Measurements from ENCODE around the gene CCL2.

Gene CCL2

DNA sequence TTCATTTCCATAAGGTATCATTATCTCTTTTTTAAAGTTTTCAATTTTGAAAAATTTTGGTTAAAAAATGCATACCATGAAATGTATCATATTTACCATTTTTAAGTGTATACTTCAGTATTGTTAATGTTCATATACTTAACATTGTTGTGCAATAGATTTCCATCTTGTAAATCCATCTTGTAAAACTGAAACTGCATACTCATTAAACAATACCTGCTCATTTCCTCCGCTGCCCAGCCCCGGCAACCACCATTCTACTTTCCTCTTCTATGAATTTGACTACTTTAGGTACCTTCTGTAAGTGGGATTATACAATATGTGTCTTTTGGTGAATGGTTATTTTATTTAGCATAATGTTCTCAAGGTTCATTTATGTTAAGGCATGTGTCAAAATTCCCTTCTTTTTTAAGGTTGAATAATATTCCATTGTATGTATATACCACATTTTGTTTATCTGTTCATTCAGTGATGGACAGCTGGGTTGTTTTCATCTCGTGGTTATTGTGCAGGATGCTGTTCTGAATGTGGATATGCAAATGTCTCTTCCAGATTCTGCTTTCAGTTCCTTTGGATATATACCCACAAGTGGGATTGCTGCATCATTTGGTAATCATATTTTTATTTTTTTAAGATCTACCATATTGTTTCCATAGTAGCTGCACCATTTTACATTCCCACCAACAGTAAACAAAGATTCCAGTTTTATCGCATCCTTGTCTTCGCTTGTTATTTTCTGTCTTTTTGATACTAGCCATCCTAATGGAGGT, 6.7 kb downstream of the CCL2 start:
- H3K4me3 Mint-ChIP-seq = no peak overlapping the region
- H3K36me3 Mint-ChIP-seq (ENCODE audit: low read depth) = no peaks in the 10 kb centered on the region
- H3K9me3 Mint-ChIP-seq = no peaks in the 10 kb centered on the region
- no peak overlapping the region for H3K27ac Mint-ChIP-seq
- peak; percentile 8 for DNase-seq (ENCODE audit: low spot score)
- peaks cover 26% of the 10 kb centered on the region for H3K27me3 Mint-ChIP-seq (ENCODE audit: low read depth)
- peaks cover 2% of the 10 kb centered on the region for H3K4me1 Mint-ChIP-seq (ENCODE audit: low read depth)

DNA sequence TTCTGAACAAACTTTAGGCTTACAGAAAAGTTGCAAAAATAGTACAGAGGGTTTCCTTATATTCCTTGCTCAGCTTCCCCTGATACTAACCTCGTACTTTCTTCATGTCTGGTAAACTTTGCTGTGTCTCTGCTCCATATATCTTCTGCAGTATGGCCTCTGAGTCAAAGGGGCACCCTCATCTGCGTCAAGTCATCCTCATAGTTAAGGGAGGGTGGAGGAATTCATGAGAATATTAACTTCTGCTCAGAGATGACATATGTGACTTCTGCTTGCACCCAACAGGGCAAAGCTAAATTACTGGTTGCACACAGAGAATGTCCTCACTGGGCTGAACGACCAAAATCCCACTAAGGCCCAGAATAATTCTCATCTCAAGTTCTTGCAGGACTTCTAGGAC, 10.6 kb downstream of the CCL2 start:
- H3K4me3 Mint-ChIP-seq = no peak overlapping the region
- H3K36me3 Mint-ChIP-seq (ENCODE audit: low read depth) = no peaks in the 10 kb centered on the region
- no peak overlapping the region for H3K27ac Mint-ChIP-seq
- H3K4me1 Mint-ChIP-seq (ENCODE audit: low read depth) = no peaks in the 10 kb centered on the region
- DNase-seq (ENCODE audit: low spot score) = no peak
- H3K27me3 Mint-ChIP-seq (ENCODE audit: low read depth) = peaks cover 29% of the 10 kb centered on the region
- H3K9me3 Mint-ChIP-seq = no peaks in the 10 kb centered on the region

DNA sequence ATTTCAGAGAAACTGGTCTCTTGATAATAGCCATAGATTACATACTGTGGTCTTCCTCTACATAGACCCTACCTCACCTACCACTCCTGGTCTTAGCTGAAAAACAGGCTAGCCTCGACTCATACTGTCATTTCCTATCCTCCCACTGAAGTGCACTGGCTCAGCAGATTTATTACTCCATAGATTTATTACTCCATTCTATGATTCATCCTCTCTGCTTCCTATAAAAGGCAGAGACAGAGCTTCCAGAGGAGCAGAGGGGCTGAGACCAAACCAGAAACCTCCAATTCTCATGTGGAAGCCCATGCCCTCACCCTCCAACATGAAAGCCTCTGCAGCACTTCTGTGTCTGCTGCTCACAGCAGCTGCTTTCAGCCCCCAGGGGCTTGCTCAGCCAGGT, 14.9 kb downstream of the CCL2 start, which contains the start of gene CCL7:
Gene CCL7, plus strand, starts transcription at position 253 of the 400 bp plus-strand sequence. Its CDS starts 70 bp downstream, at position 323.
- no peaks in the 10 kb centered on the region for H3K36me3 Mint-ChIP-seq (ENCODE audit: low read depth)
- H3K4me1 Mint-ChIP-seq (ENCODE audit: low read depth) = no peaks in the 10 kb centered on the region
- no peak within 1 kb of the TSS for H3K4me3 Mint-ChIP-seq
- H3K9me3 Mint-ChIP-seq = no peaks in the 10 kb centered on the region
- peaks cover 41% of the 10 kb centered on the region for H3K27me3 Mint-ChIP-seq (ENCODE audit: low read depth)
- DNase-seq (ENCODE audit: low spot score) = no peak
- H3K27ac Mint-ChIP-seq = no peak within 1 kb of the TSS

DNA sequence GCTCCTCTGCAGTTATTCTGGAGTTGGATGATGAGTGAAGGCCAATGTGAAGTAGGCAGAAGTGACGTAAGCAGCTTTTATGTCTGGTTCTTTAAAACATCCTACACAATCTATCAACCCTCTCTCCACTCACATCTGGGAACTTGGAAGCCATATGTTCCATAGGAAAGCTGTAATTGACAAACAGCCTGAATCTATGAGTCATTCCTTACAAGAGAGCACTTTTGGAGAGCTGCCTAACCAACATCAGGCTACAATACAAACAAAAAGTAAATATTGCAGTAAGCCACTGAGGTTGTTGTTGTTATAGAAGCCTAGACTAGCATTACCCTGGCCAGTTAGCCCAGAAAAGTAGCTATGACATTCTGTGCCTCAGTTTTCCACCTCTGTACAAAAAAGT, 20.8 kb downstream of the CCL2 start:
- Mint-ChIP-seq H3K27ac (no peak overlapping the region), H3K36me3 (ENCODE audit: low read depth) (no peaks in the 10 kb centered on the region), H3K4me1 (ENCODE audit: low read depth) (no peaks in the 10 kb centered on the region), H3K9me3 (no peaks in the 10 kb centered on the region), H3K4me3 (no peak overlapping the region), H3K27me3 (ENCODE audit: low read depth) (peaks cover 41% of the 10 kb centered on the region)
- DNase-seq (ENCODE audit: low spot score) = no peak

GRCh38 chr17:34276826-34277225, 21.7 kb downstream of the CCL2 start:
- H3K4me3 Mint-ChIP-seq = no peak overlapping the region
- no peak overlapping the region for H3K27ac Mint-ChIP-seq
- no peak for DNase-seq (ENCODE audit: low spot score)
- peaks cover 40% of the 10 kb centered on the region for H3K27me3 Mint-ChIP-seq (ENCODE audit: low read depth)
- H3K9me3 Mint-ChIP-seq = no peaks in the 10 kb centered on the region
- H3K36me3 Mint-ChIP-seq (ENCODE audit: low read depth) = no peaks in the 10 kb centered on the region
- H3K4me1 Mint-ChIP-seq (ENCODE audit: low read depth) = no peaks in the 10 kb centered on the region

GRCh38 chr17:34283571-34283970, 28.5 kb downstream of the CCL2 start:
- no peak for DNase-seq (ENCODE audit: low spot score)
- Mint-ChIP-seq H3K4me3 (no peak overlapping the region), H3K36me3 (ENCODE audit: low read depth) (no peaks in the 10 kb centered on the region), H3K4me1 (ENCODE audit: low read depth) (no peaks in the 10 kb centered on the region), H3K9me3 (no peaks in the 10 kb centered on the region), H3K27ac (no peak overlapping the region), H3K27me3 (ENCODE audit: low read depth) (peaks cover 29% of the 10 kb centered on the region)

DNA sequence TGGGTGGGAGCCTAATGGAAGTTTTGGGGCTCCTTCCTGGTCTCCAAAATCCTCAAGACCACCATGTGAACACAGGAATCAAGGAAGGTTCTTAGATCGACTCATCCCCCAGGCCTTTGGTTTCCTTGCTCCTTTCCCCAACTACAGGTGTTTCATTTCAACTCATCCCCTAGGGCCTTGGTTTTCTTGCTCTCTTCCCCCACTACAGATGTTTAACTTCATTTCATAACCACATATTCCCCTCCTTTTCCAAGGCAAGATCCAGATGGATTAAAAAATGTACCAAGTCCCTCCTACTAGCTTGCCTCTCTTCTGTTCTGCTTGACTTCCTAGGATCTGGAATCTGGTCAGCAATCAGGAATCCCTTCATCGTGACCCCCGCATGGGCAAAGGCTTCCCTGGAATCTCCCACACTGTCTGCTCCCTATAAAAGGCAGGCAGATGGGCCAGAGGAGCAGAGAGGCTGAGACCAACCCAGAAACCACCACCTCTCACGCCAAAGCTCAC, 30.3 kb downstream of the CCL2 start, which contains the start of gene CCL11:
Gene CCL11, plus strand, starts transcription at position 457 of the 507 bp plus-strand sequence. CDS start 67 bp downstream, outside the sequence.
- H3K4me3 Mint-ChIP-seq = no peak within 1 kb of the TSS
- no peaks in the 10 kb centered on the region for H3K9me3 Mint-ChIP-seq
- no peaks in the 10 kb centered on the region for H3K4me1 Mint-ChIP-seq (ENCODE audit: low read depth)
- no peak for DNase-seq (ENCODE audit: low spot score)
- H3K36me3 Mint-ChIP-seq (ENCODE audit: low read depth) = no peaks in the 10 kb centered on the region
- H3K27me3 Mint-ChIP-seq (ENCODE audit: low read depth) = peaks cover 24% of the 10 kb centered on the region
- H3K27ac Mint-ChIP-seq = no peak within 1 kb of the TSS

- Mint-ChIP-seq H3K27ac (no peak overlapping the region), H3K9me3 (no peaks in the 10 kb centered on the region), H3K27me3 (ENCODE audit: low read depth) (peaks cover 13% of the 10 kb centered on the region), H3K4me1 (ENCODE audit: low read depth) (no peaks in the 10 kb centered on the region), H3K4me3 (no peak overlapping the region), H3K36me3 (ENCODE audit: low read depth) (no peaks in the 10 kb centered on the region)
- no peak for DNase-seq (ENCODE audit: low spot score)
These were observed 32.8 kb downstream of the CCL2 start for GRCh38 chr17:34287875-34288274.

DNA sequence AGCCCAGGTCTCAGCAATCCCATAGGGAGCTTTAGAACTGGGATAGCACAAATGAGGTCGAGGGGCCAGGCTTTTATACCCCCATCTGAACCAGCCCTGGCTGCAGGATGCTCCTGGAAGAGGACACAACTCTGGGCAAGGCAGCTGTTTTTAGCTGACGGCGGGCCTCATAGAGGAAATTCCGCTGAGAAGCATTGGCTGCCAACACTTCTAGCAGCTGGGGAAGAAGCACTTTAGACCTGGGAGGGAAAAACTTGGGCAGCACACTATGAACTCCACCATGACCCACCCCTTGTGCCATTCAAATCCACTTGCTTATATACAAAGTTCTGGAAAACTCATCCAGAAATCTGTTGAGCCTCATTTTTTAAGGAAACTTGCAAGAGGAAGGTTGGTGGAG, 35.5 kb downstream of the CCL2 start:
- Mint-ChIP-seq H3K27ac (no peak overlapping the region), H3K4me3 (no peak overlapping the region), H3K27me3 (ENCODE audit: low read depth) (peaks cover 13% of the 10 kb centered on the region), H3K36me3 (ENCODE audit: low read depth) (no peaks in the 10 kb centered on the region), H3K4me1 (ENCODE audit: low read depth) (no peaks in the 10 kb centered on the region), H3K9me3 (no peaks in the 10 kb centered on the region)
- no peak for DNase-seq (ENCODE audit: low spot score)

DNA sequence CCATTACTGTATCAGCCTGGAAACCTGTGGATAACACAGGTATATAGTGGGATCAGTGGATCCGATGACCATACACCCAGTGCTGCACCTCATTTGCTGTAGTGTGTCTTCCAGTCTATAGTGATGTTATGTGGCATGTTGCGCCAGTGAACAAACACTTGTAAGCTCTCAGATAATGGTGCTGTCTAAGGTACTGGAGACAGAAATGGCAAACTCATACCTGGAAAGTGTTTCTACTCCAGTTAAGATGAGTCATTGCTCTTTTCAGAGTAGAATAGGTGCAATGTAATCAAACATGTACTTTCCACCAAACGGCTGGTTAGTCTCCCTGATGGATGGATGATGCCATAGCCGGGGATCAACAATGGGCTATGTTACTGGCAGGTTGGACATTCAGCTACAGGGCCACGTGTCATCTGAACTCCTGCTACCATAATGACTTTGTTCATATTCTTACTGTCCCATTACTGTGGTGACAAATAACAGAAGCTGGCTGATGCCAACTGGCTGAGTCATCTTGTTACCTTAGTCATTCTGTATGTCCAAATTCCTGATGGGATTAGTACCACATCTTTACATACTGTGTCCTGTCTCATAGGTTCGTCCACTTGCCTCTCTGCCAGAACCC, 36.8 kb downstream of the CCL2 start:
- H3K9me3 Mint-ChIP-seq = no peaks in the 10 kb centered on the region
- H3K4me3 Mint-ChIP-seq = no peak overlapping the region
- peaks cover 11% of the 10 kb centered on the region for H3K27me3 Mint-ChIP-seq (ENCODE audit: low read depth)

DNA sequence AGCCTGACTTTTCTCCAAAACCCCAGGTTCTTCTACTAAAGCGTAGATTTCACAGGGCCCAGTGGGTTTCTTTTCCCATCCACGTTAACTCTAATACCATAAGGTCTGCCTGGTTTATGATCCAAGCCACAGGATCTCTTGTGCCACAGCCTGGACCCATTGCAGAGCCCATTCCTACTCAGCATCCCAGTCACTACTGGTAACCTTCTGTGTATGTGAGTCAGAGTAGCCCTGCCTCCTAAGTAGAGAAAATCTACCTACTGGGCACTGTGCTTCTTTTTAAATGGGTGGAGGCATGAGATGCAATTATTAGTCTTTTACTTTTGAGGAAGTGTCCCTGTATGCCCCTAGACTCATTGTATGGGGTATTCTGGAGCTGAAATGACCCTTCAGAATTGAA, 43.9 kb downstream of the CCL2 start:
- Mint-ChIP-seq H3K27ac (no peak overlapping the region), H3K9me3 (no peaks in the 10 kb centered on the region), H3K4me3 (no peak overlapping the region), H3K36me3 (ENCODE audit: low read depth) (no peaks in the 10 kb centered on the region), H3K4me1 (ENCODE audit: low read depth) (peaks cover 5% of the 10 kb centered on the region), H3K27me3 (ENCODE audit: low read depth) (peaks cover 15% of the 10 kb centered on the region)
- no peak for DNase-seq (ENCODE audit: low spot score)

More for the DNA sequence above, 36.8 kb downstream of the CCL2 start:
- Mint-ChIP-seq H3K27ac (no peak overlapping the region), H3K4me1 (ENCODE audit: low read depth) (no peaks in the 10 kb centered on the region), H3K36me3 (ENCODE audit: low read depth) (no peaks in the 10 kb centered on the region)
- no peak for DNase-seq (ENCODE audit: low spot score)

GRCh38 chr17:34299956-34300577, 45.0 kb downstream of the CCL2 start:
- no peaks in the 10 kb centered on the region for H3K9me3 Mint-ChIP-seq
- no peaks in the 10 kb centered on the region for H3K36me3 Mint-ChIP-seq (ENCODE audit: low read depth)
- no peak for DNase-seq (ENCODE audit: low spot score)
- peaks cover 15% of the 10 kb centered on the region for H3K27me3 Mint-ChIP-seq (ENCODE audit: low read depth)
- H3K27ac Mint-ChIP-seq = no peak overlapping the region
- no peak overlapping the region for H3K4me3 Mint-ChIP-seq
- H3K4me1 Mint-ChIP-seq (ENCODE audit: low read depth) = peaks cover 5% of the 10 kb centered on the region

DNA sequence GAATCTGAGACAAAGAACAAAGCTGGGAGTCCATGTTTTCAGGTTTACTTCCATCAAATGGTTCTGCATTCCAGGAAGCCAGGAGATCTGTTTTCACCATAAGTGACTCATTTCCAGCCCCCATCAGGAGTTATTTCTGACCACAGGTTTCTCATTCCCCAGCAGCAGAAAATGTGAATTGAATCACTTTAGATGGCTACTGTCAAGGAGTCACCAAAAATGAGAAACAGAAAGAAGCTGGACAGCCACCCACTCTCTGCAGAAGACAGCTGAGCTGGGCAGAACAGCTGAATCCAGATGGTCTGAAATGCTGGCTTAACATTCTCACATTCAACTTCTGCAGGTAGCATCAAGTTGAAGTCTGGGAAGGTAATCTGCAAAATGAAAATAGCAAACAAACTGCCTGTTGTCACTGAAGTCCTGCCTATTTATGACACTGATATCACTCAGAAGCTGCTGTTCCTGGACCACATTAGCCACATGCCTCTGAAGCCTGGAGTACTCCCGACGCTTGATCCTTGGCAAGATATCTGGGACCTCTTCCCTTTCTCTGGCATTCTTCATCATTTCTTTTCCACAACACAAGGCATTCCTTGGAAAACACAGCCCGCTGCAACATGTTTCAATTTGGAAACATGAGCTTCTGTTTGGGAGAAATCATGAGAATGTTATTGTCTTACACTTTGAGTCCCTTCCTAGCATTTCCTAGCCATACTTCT, 45.7 kb downstream of the CCL2 start:
- H3K9me3 Mint-ChIP-seq = no peaks in the 10 kb centered on the region
- DNase-seq (ENCODE audit: low spot score) = peak; percentile 9
- H3K27me3 Mint-ChIP-seq (ENCODE audit: low read depth) = peaks cover 15% of the 10 kb centered on the region
- no peak overlapping the region for H3K27ac Mint-ChIP-seq
- H3K4me3 Mint-ChIP-seq = no peak overlapping the region
- H3K4me1 Mint-ChIP-seq (ENCODE audit: low read depth) = peaks cover 5% of the 10 kb centered on the region
- H3K36me3 Mint-ChIP-seq (ENCODE audit: low read depth) = no peaks in the 10 kb centered on the region

All from T-helper 2 cell treated with Interferon-gamma antibody and Interleukin-4, amounts not matched to agents 5 μg/mL and 100 μg/mL, for 36 hours (primary cell).